ENCODE measurements around the gene GAS6. TPM values are rescaled to one million over a fixed set of nuclear protein-coding genes. Genes with fewer than 3 reads are reported as not detected.

GAS6 gene
- total and polyA plus RNA-seq, 2 donors (not counting 3 experiments of a cell fraction or from before 2014, with no cell fraction given), result 69.2 to 109 TPM

- H3K9ac ChIP-seq (replicated peaks; ENCODE audit: extremely low read depth, insufficient read depth, low read length), result no peak overlapping the region
- ChIA-PET CTCF (interaction anchor here (1.0 to 2.0 kb wide), 2 partner anchors 14 to 23 kb away, joined by 3 to 8 read pairs; no protein-coding TSS in a partner anchor), POLR2A (no interaction called here)
- peak overlapping the region; percentile 43 for H3K27ac ChIP-seq (ENCODE audit: insufficient read depth, low read depth, low read length)
- H3K4me3 ChIP-seq (replicated peaks in 1 of 3; ENCODE audit: insufficient read depth in 1 of 3, low read depth in 1 of 3, low read length in 3 of 3), result no peak overlapping the region
- dilution Hi-C loops (cut with MboI; ENCODE audit: extremely low pct_ligation_motif_present, low sequenced_read_pairs) (no loop called here), intact Hi-C loops (cut with micrococcal nuclease) (no loop called here)
- no peaks in the 10 kb centered on the region for H4K20me1 ChIP-seq (replicated peaks; ENCODE audit: control insufficient read depth, extremely low read depth, insufficient read depth, low read length)
- peak overlapping the region; percentile 75 for H2AFZ ChIP-seq (ENCODE audit: low read depth, low read length)
- FAIRE-seq, result peak; percentile 82
- H3K4me2 ChIP-seq (ENCODE audit: insufficient read depth, low read length), result peak overlapping the region; percentile 3
- H3K9me1 ChIP-seq (replicated peaks; ENCODE audit: control insufficient read depth, extremely low read depth, insufficient read depth, low read length), result no peaks in the 10 kb centered on the region
- no peaks in the 10 kb centered on the region for H3K27me3 ChIP-seq (ENCODE audit: control insufficient read depth in 2 of 2, insufficient read depth in 2 of 2, low read length in 2 of 2)
- no peaks in the 10 kb centered on the region for H3K36me3 ChIP-seq (ENCODE audit: control insufficient read depth in 2 of 2, extremely low read depth in 1 of 2, insufficient read depth in 2 of 2, low read length in 2 of 2)
- no TSS peak for BruUV-seq (replicated peaks)
- DNase-seq (ENCODE audit: low read depth, low spot score), result peak; percentile 67
- H3K79me2 ChIP-seq (ENCODE audit: control insufficient read depth, insufficient read depth, low read length), result no peaks in the 10 kb centered on the region
- peaks cover 17% of the 10 kb centered on the region for H3K4me1 ChIP-seq (ENCODE audit: control insufficient read depth, extremely low read depth, insufficient read depth, low read length)
- no peak for TF ChIP-seq POLR2A (IDR thresholded peaks at IDR 0.05; ENCODE audit: low read depth, low read length)
- peak; percentile 28 for TF ChIP-seq POLR2AphosphoS5 (IDR thresholded peaks at IDR 0.05; ENCODE audit: insufficient read depth, low read depth, low read length)
- H3K9me3 ChIP-seq (replicated peaks; ENCODE audit: control insufficient read depth, insufficient read depth, low read length), result no peaks in the 10 kb centered on the region
These were observed 17.1 kb upstream of the GAS6 start for GRCh38 chr13:113880651-113881611.

DNA sequence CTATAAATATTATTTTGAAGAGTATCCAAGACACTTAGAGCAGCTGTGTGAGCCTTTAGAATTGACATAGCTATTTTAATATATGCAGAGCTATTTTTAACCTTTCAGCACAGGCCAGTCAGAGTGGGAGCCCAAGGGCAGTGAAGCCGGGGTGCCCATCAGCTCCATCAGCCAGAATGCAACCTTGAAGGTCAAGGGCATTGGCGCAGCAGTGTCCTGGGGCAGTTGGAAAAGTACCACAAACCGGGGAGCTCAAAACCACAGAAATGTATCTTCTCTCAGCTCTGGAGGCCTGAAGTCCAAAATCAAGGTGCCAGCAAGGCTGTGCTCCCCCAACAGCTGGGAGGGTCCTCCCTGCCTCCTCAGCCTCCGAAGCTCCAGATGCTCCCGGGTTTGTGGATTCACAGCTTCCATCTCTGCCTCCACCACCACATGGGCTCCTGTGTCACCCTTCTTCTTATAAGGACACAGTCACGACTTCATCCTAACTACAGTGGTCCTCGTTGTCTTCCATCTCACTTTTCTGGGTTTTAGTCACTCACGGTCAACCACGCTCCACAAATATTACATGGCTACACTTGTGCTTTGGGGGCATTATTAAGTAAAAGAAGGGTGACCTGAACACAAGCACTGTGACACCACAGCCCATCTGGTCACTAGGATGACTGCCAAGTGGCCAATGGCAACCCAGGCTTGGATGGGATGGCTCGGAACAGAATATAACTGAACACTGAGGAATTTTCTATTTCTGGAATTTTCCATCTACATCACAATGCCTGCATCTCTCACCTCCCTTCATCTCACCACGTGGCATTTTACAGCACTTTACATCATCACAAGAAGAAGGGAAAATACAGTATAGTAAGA is 15.9 kb upstream of the GAS6 start:
- intact Hi-C loops (cut with micrococcal nuclease), result no loop called here
- no peak overlapping the region for H3K27ac ChIP-seq (ENCODE audit: insufficient read depth, low read depth, low read length)
- no TSS peak for BruUV-seq (replicated peaks)

More for the DNA sequence above, 15.9 kb upstream of the GAS6 start:
- H2AFZ ChIP-seq (ENCODE audit: low read depth, low read length), result no peak overlapping the region
- no peaks in the 10 kb centered on the region for H3K9me3 ChIP-seq (replicated peaks; ENCODE audit: control insufficient read depth, insufficient read depth, low read length)
- H3K4me2 ChIP-seq (ENCODE audit: insufficient read depth, low read length), result no peak overlapping the region
- no peak overlapping the region for H3K4me3 ChIP-seq (replicated peaks in 1 of 3; ENCODE audit: insufficient read depth in 1 of 3, low read depth in 1 of 3, low read length in 3 of 3)
- CTCF ChIA-PET, result interaction anchor here (1.0 to 1.6 kb wide), 3 partner anchors 11 to 25 kb away, joined by 3 to 5 read pairs (median 4); no protein-coding TSS in a partner anchor
- H4K20me1 ChIP-seq (replicated peaks; ENCODE audit: control insufficient read depth, extremely low read depth, insufficient read depth, low read length), result no peaks in the 10 kb centered on the region
- no peaks in the 10 kb centered on the region for H3K27me3 ChIP-seq (ENCODE audit: control insufficient read depth in 2 of 2, insufficient read depth in 2 of 2, low read length in 2 of 2)
- DNase-seq (ENCODE audit: low read depth, low spot score) (no peak), FAIRE-seq (no peak)
- H3K9me1 ChIP-seq (replicated peaks; ENCODE audit: control insufficient read depth, extremely low read depth, insufficient read depth, low read length), result no peaks in the 10 kb centered on the region
- H3K4me1 ChIP-seq (ENCODE audit: control insufficient read depth, extremely low read depth, insufficient read depth, low read length), result peaks cover 17% of the 10 kb centered on the region
- H3K9ac ChIP-seq (replicated peaks; ENCODE audit: extremely low read depth, insufficient read depth, low read length), result no peak overlapping the region
- no peaks in the 10 kb centered on the region for H3K36me3 ChIP-seq (ENCODE audit: control insufficient read depth in 2 of 2, extremely low read depth in 1 of 2, insufficient read depth in 2 of 2, low read length in 2 of 2)
- POLR2A ChIA-PET, result no interaction called here
- no peaks in the 10 kb centered on the region for H3K79me2 ChIP-seq (ENCODE audit: control insufficient read depth, insufficient read depth, low read length)
- TF ChIP-seq EZH2 (IDR thresholded peaks at IDR 0.05; ENCODE audit: borderline replicate concordance, low read depth, low read length, severe bottlenecking) (no peak), CTCF (IDR thresholded peaks at IDR 0.05; ENCODE audit: extremely low read depth in 1 of 2, insufficient read depth in 1 of 2, low read depth in 1 of 2, low read length in 2 of 2) (no peak)
- dilution Hi-C loops (cut with MboI; ENCODE audit: extremely low pct_ligation_motif_present, low sequenced_read_pairs), result no loop called here

Measured in endothelial cell of umbilical vein (primary cell).